GM12878 (cell line): Measurements from ENCODE around the gene DSTYK. TPM values are rescaled to one million over a fixed set of nuclear protein-coding genes. Genes with fewer than 3 reads are reported as not detected.
A peak's percentile ranks its signal among the peaks of the same experiment; 100 is the strongest.

ENCODE experiments used
- BCL3 ChIP-seq: IDR thresholded peaks from 2 replicates; pipeline ENCODE4 v1.6.1; 2011; ENCODE audit warnings: borderline replicate concordance, low read depth, mild to moderate bottlenecking, moderate library complexity, low read length; ENCODE audit not compliant: insufficient read depth, poor library complexity, severe bottlenecking
- HDAC6 ChIP-seq: fragments of 200-600 bp; sonication (generic); IDR thresholded peaks from one replicate; pipeline ENCODE4 v1.8.0; 2017; ENCODE audit warnings: antibody characterized with exemption; ENCODE audit not compliant: unreplicated experiment
- IRF5 ChIP-seq: fragments of 450-650 bp; IDR thresholded peaks from 2 replicates; pipeline ENCODE4 v1.6.1; 2017; ENCODE audit warnings: borderline replicate concordance
- JUNB ChIP-seq: IDR thresholded peaks from 2 replicates; pipeline ENCODE4 v1.6.1; 2016; ENCODE audit warnings: antibody characterized with exemption, mild to moderate bottlenecking
- MEF2A ChIP-seq: IDR thresholded peaks from 2 replicates; pipeline ENCODE4 v1.6.1; 2011; ENCODE audit warnings: low read depth, mild to moderate bottlenecking, low read length, moderate library complexity; ENCODE audit not compliant: insufficient read depth
- PRDM15 ChIP-seq: fragments of 450-650 bp; formaldehyde crosslinking; IDR thresholded peaks from 2 replicates; pipeline ENCODE4 v1.4.0; 2020; ENCODE audit warnings: mild to moderate bottlenecking, moderate library complexity
- RAD21 ChIP-seq: IDR thresholded peaks from 2 replicates; pipeline ENCODE4 v1.6.1; 2011; ENCODE audit warnings: mild to moderate bottlenecking, low read depth, low read length, moderate library complexity; ENCODE audit not compliant: insufficient read depth
- SIX5 ChIP-seq: IDR thresholded peaks from 2 replicates; pipeline ENCODE4 v1.6.1; 2011; ENCODE audit warnings: mild to moderate bottlenecking, low read depth, low read length, moderate library complexity; ENCODE audit not compliant: severe bottlenecking
- SUPT20H ChIP-seq: IDR thresholded peaks from 2 replicates; pipeline ENCODE4 v1.6.1; 2011; ENCODE audit warnings: low read depth, mild to moderate bottlenecking, low read length, moderate library complexity, borderline replicate concordance; ENCODE audit not compliant: control insufficient read depth
- WRNIP1 ChIP-seq: IDR thresholded peaks from 2 replicates; pipeline ENCODE4 v1.6.1; 2011; ENCODE audit warnings: low read depth, low read length, improper control_type of control experiment, borderline replicate concordance
- YY1 ChIP-seq: IDR thresholded peaks from 2 replicates; pipeline ENCODE4 v1.6.1; 2011; ENCODE audit warnings: low read depth, mild to moderate bottlenecking, low read length
- ZBTB11 ChIP-seq: fragments of 450-650 bp; formaldehyde crosslinking; IDR thresholded peaks from 2 replicates; pipeline ENCODE4 v1.5.0; 2022; ENCODE audit warnings: mild to moderate bottlenecking, missing genetic modification characterization
- ZBTB40 ChIP-seq: fragments of 450-650 bp; IDR thresholded peaks from 2 replicates; pipeline ENCODE4 v1.6.1; 2016; ENCODE audit warnings: mild to moderate bottlenecking, moderate library complexity, borderline replicate concordance
- ZNF24 ChIP-seq: fragments of 450-650 bp; IDR thresholded peaks from 2 replicates; pipeline ENCODE4 v1.6.1; 2017; ENCODE audit warnings: antibody characterized with exemption, mild to moderate bottlenecking
- polyA plus RNA-seq, 11 experiments: library from polyadenylated mRNA; depleted of rRNA in 4 of 11; unstranded in 6 of 11; stranded (reverse) in 5 of 11; fragments of >200 nt; fragmentation: Nextera tagmentation in 4 of 11; fragmentation: Illumina TruSeq in 1 of 11; extraction: Ambion mirVana in 4 of 11; extraction: Trizol in 1 of 11; gene quantifications; 1 replicate in 1 of 11; 2 replicates in 10 of 11; pipeline versions ENCODE4 v1.2.1 to v1.2.3, GENCODE V29; 2011 to 2016; ENCODE audit warnings: inconsistent platforms in 2 of 11, missing spikeins in 2 of 11, low read depth in 1 of 11
- total RNA-seq, 4 experiments: library from RNA; depleted of rRNA in 3 of 4; stranded (reverse); fragments of >200 nt in 3 of 4; fragmentation: Illumina TruSeq in 1 of 4; extraction: Trizol in 1 of 4; gene quantifications; 2 replicates each; pipeline versions ENCODE4 v1.2.1 to v1.2.3, GENCODE V29; 2013 to 2021

The DSTYK gene
- total and polyA plus RNA-seq, 10 of the 15 experiments (the other 5 are each of a cell fraction or from before 2014, with no cell fraction given): 2.7 to 5.5 (median 3.6) TPM

- TF ChIP-seq ZBTB40 (peak; percentile 97), WRNIP1 (no peak; the same call in 1 of the 2 replicates), JUNB (no peak), MEF2A (peak; percentile 74; the same call in 1 of the 2 replicates), YY1 (peak; percentile 91), ZBTB11 (CRISPR knock-in tag) (peak; percentile 99), SUPT20H (no peak), IRF5 (peak; percentile 34; the same call in 1 of the 2 replicates), PRDM15 (no peak), ZNF24 (0 out of 2 replicates have a peak, but pooled peaks have one; percentile 25), SIX5 (peak; percentile 97), BCL3 (peak; percentile 58), HDAC6 (no peak), RAD21 (no peak)
Measured at GRCh38 chr1:205211169-205211838, at the start of gene DSTYK (continued).
